Transverse colon (tissue), 4 donors: ENCODE results near the gene MAGI2. TPM values are rescaled to one million over a fixed set of nuclear protein-coding genes. Genes with fewer than 3 reads are reported as not detected.

ENCODE experiments used
- DNase-seq: peaks from one replicate; pipeline ENCODE4 v3.0.0-alpha.2; 2019
- H3K27ac ChIP-seq, 4 donors: fragments of 200-600 bp; sonication (generic); 2 replicates each; pipeline ENCODE4 v1.5.1; 2016 to 2018; ENCODE audit warnings: inconsistent platforms in 4 of 4
- H3K27me3 ChIP-seq: fragments of 200-600 bp; sonication (generic); 2 replicates; pipeline ENCODE4 v1.5.1; 2017; ENCODE audit warnings: inconsistent platforms
- H3K36me3 ChIP-seq, 4 donors: fragments of 200-600 bp; sonication (generic); 2 replicates each; pipeline ENCODE4 v1.5.1; 2017 to 2019; ENCODE audit warnings: inconsistent platforms in 4 of 4
- H3K4me1 ChIP-seq, 4 donors: fragments of 200-600 bp; sonication (generic); 2 replicates each; pipeline ENCODE4 v1.5.1; 2017 to 2020; ENCODE audit warnings: inconsistent platforms in 4 of 4
- H3K4me3 ChIP-seq, 4 donors: fragments of 200-600 bp; sonication (generic); 1 replicate in 1 of 4; 2 replicates in 3 of 4; pipeline versions ENCODE4 v1.5.1 to v1.6.1; 2017 to 2019; ENCODE audit warnings: inconsistent platforms in 4 of 4
- H3K9me3 ChIP-seq, 2 donors: fragments of 200-600 bp; sonication (generic); 2 replicates each; pipeline ENCODE4 v1.5.1; 2017 to 2019; ENCODE audit warnings: inconsistent platforms in 2 of 2
- CTCF ChIP-seq, 5 experiments: fragments of 200-600 bp in 3 of 5; fragments of 450-650 bp in 2 of 5; sonication (generic) in 3 of 5; IDR thresholded peaks; 1 replicate in 2 of 5; 2 replicates in 3 of 5; pipeline ENCODE4 v1.5.1; 2016 to 2017; ENCODE audit warnings: antibody characterized with exemption in 5 of 5, inconsistent platforms in 3 of 5, mild to moderate bottlenecking in 2 of 5, moderate library complexity in 1 of 5
- EP300 ChIP-seq: sonication (generic); formaldehyde crosslinking; IDR thresholded peaks from one replicate; pipeline ENCODE4 v1.6.1; 2017; ENCODE audit warnings: antibody characterized with exemption, low read depth
- POLR2A ChIP-seq: fragments of 450-650 bp; IDR thresholded peaks from one replicate; pipeline ENCODE4 v1.6.1; 2016; ENCODE audit warnings: antibody characterized with exemption, mild to moderate bottlenecking, moderate library complexity
- POLR2AphosphoS5 ChIP-seq, 3 donors: sonication (generic); formaldehyde crosslinking; IDR thresholded peaks; one replicate each; pipeline ENCODE4 v1.6.1; 2016; ENCODE audit warnings: antibody characterized with exemption in 3 of 3
- WGBS, 2 donors: methylation state at CpG; one replicate each; pipeline ENCODE4 v1.1.5; 2018; ENCODE audit warnings: low coverage in 1 of 2; 5-methylcytosine and 5-hydroxymethylcytosine counted together
- in situ Hi-C, 4 donors: fragments of 200-750 bp; cut with MboI; loops; one replicate each; pipeline versions ENCODE4 v1.15.0 to v1.15.1; 2017; ENCODE audit warnings: low sequenced_read_pairs in 3 of 4, low pct_ligation_motif_present in 1 of 4, low pct_unique_long_range_greater_than_20kb in 1 of 4
- intact Hi-C: fragments of 100-400 bp; cut with DNase I; formaldehyde crosslinking; loops from one replicate; pipeline ENCODE4 v1.15.1; 2023; ENCODE audit warnings: low total_unique reads
- total RNA-seq, 4 donors: library from RNA; depleted of rRNA; stranded (reverse); fragments of >200 nt; gene quantifications; one replicate each; pipeline ENCODE4 v1.1.0, GENCODE V29; 2016

The MAGI2 gene
- total RNA-seq, 4 donors from 2014 or later, result 1.6 to 9.7 (median 4.1) TPM

GRCh38 chr7:79282070-79282694, 171.3 kb downstream of the MAGI2 start:
- Histone ChIP-seq H3K4me3 (no peak overlapping the region), H3K27ac (no peak overlapping the region), H3K9me3 (no peaks in the 10 kb centered on the region), H3K4me1 (no peaks in the 10 kb centered on the region), H3K27me3 (no peaks in the 10 kb centered on the region), H3K36me3 (no peaks in the 10 kb centered on the region)
- in situ Hi-C loops, result loop anchor here in 3 of 4 donors (25.0 kb wide), 2 partner anchors 730 to 755 kb away; no protein-coding TSS in a partner anchor
- no peak for DNase-seq
- intact Hi-C loops, result no loop called here
- WGBS, 2 donors, result 19 to 21% methylated on average over 5 to 7 of the region's 7 CpGs
- no peak for TF ChIP-seq POLR2AphosphoS5 (IDR thresholded peaks at IDR 0.05)
- no peak for TF ChIP-seq EP300
- TF ChIP-seq POLR2A, result no peak
- TF ChIP-seq CTCF (IDR thresholded peaks at IDR 0.05), result peak in 3 of 5 experiments; percentile 7 to 22 (median 16)

- Histone ChIP-seq H3K4me3 (no peak overlapping the region), H3K36me3 (no peaks in the 10 kb centered on the region), H3K27ac (no peak overlapping the region), H3K27me3 (no peaks in the 10 kb centered on the region), H3K9me3 (no peaks in the 10 kb centered on the region), H3K4me1 (no peaks in the 10 kb centered on the region)
- DNase-seq, result no peak
- intact Hi-C loops, result no loop called here
- TF ChIP-seq EP300, result no peak
- TF ChIP-seq CTCF (IDR thresholded peaks at IDR 0.05), result no peak
- no peak for TF ChIP-seq POLR2A
- no peak for TF ChIP-seq POLR2AphosphoS5 (IDR thresholded peaks at IDR 0.05)
- in situ Hi-C loops, result loop anchor here in 3 of 4 donors (25.0 kb wide), 2 partner anchors 731 to 756 kb away; no protein-coding TSS in a partner anchor
- 46 to 47% methylated on average over 2 of the region's 2 CpGs for WGBS, 2 donors
These were observed 172.0 kb downstream of the MAGI2 start for GRCh38 chr7:79281426-79281825.

- in situ Hi-C loops (no loop called here), intact Hi-C loops (no loop called here)
- Histone ChIP-seq H3K36me3 (no peaks in the 10 kb centered on the region), H3K27ac (no peak overlapping the region), H3K4me1 (no peaks in the 10 kb centered on the region), H3K9me3 (no peaks in the 10 kb centered on the region), H3K4me3 (no peak overlapping the region), H3K27me3 (no peaks in the 10 kb centered on the region)
- TF ChIP-seq POLR2A, result no peak
- TF ChIP-seq CTCF (IDR thresholded peaks at IDR 0.05), result no peak
- no peak for TF ChIP-seq POLR2AphosphoS5 (IDR thresholded peaks at IDR 0.05)
- no peak for TF ChIP-seq EP300
- no peak for DNase-seq
- 56 to 75% methylated on average over 2 of the region's 2 CpGs for WGBS, 2 donors
These were observed 180.5 kb downstream of the MAGI2 start for GRCh38 chr7:79272938-79273337.

GRCh38 chr7:79272066-79272669, 181.3 kb downstream of the MAGI2 start:
- no peaks in the 10 kb centered on the region for H3K9me3 ChIP-seq
- no peak for TF ChIP-seq EP300
- peak in 4 of 5 experiments; percentile 52 to 65 (median 60) for TF ChIP-seq CTCF (IDR thresholded peaks at IDR 0.05)
- no peak for TF ChIP-seq POLR2A
- no peak for TF ChIP-seq POLR2AphosphoS5 (IDR thresholded peaks at IDR 0.05)
- intact Hi-C loops, result no loop called here
- no peaks in the 10 kb centered on the region for H3K4me1 ChIP-seq
- H3K27ac ChIP-seq, result no peak overlapping the region
- DNase-seq, result no peak
- no peaks in the 10 kb centered on the region for H3K27me3 ChIP-seq
- WGBS, 2 donors, result 28 to 31% methylated on average over 4 of the region's 4 CpGs
- no peaks in the 10 kb centered on the region for H3K36me3 ChIP-seq
- H3K4me3 ChIP-seq, result no peak overlapping the region
- in situ Hi-C loops, result no loop called here
